ENCODE measurements around the gene GP1BA. TPM values are rescaled to one million over a fixed set of nuclear protein-coding genes. Genes with fewer than 3 reads are reported as not detected.

The GP1BA gene
- total and polyA plus RNA-seq, 2 donors (not counting 1 experiment from before 2014, with no cell fraction given) = 0.06 TPM; not detected in 1

- 98% methylated on average over 8 of the region's 8 CpGs for WGBS (ENCODE audit: insufficient coverage)
- peaks cover 12% of the 10 kb centered on the region for H3K4me1 Mint-ChIP-seq
- CTCF ChIA-PET = interaction anchor here (0.5 to 2.1 kb wide), 4 partner anchors 9 to 50 kb away, joined by 3 to 8 read pairs (median 4); partner anchors contain the start of genes RNF167 and SLC25A11
- Histone ChIP-seq H3K9me3 (ENCODE audit: control extremely low read depth in 1 of 3, control insufficient read depth in 2 of 3, insufficient read depth in 1 of 3, low read length in 2 of 3) (no peaks in the 10 kb centered on the region), H3K27ac (ENCODE audit: low read length in 2 of 2) (no peak overlapping the region), H4K20me1 (ENCODE audit: control insufficient read depth, insufficient read depth, low read length, poor library complexity, severe bottlenecking) (no peaks in the 10 kb centered on the region), H3K4me2 (replicated peaks; ENCODE audit: low read depth, low read length, poor library complexity, severe bottlenecking) (no peak overlapping the region), H3K4me1 (ENCODE audit: control insufficient read depth in 2 of 2, insufficient read depth in 2 of 2, low read length in 2 of 2) (peaks cover 7 to 11% of the 10 kb centered on the region in 2 donors), H3K79me2 (ENCODE audit: control insufficient read depth, insufficient read depth, low read length) (peaks cover 7% of the 10 kb centered on the region), H3K36me3 (replicated peaks in 1 of 2; ENCODE audit: control extremely low read depth in 1 of 2, control insufficient read depth in 1 of 2, extremely low read depth in 1 of 2, insufficient read depth in 2 of 2, low read length in 1 of 2) (peaks cover 0 to 12% of the 10 kb centered on the region in 2 experiments), H3K27me3 (replicated peaks in 1 of 4; ENCODE audit: control extremely low read depth in 1 of 4, control insufficient read depth in 3 of 4, insufficient read depth in 4 of 4, low read length in 3 of 4) (no peaks in the 10 kb centered on the region), H2AFZ (ENCODE audit: insufficient read depth, low read depth, low read length, poor library complexity, severe bottlenecking) (no peak overlapping the region), H3K9ac (ENCODE audit: low read length) (no peak overlapping the region), H3K4me3 (ENCODE audit: control extremely low read depth in 1 of 5, extremely low read depth in 1 of 5, insufficient read depth in 1 of 5, low read depth in 2 of 5, low read length in 4 of 5) (no peak overlapping the region)
- DNase-seq = no peak
- TF ChIP-seq EZH2 (IDR thresholded peaks at IDR 0.05; ENCODE audit: borderline replicate concordance, insufficient read depth, low read depth, low read length, poor library complexity, severe bottlenecking) = no peak
- TF ChIP-seq CTCF (IDR thresholded peaks at IDR 0.05) = no peak
- H3K27me3 Mint-ChIP-seq = no peaks in the 10 kb centered on the region
- POLR2A ChIA-PET = interaction anchor here (0.7 kb wide), 2 partner anchors 134 to 1392 kb away, joined by 3 to 5 read pairs; no protein-coding TSS in a partner anchor
- intact Hi-C loops (cut with micrococcal nuclease) = no loop called here
- no peak overlapping the region for H3K27ac Mint-ChIP-seq
- ATAC-seq (ENCODE audit: low read depth) = no peak
- no peak overlapping the region for H3K4me3 Mint-ChIP-seq
- no peaks in the 10 kb centered on the region for H3K9me3 Mint-ChIP-seq (ENCODE audit: insufficient read depth)
These were observed 23.0 kb downstream of the GP1BA start for GRCh38 chr17:4955091-4955490.

GRCh38 chr17:4956493-4957061 is 24.5 kb downstream of the GP1BA start:
- TF ChIP-seq CTCF (IDR thresholded peaks at IDR 0.05) (no peak), EZH2 (IDR thresholded peaks at IDR 0.05; ENCODE audit: borderline replicate concordance, insufficient read depth, low read depth, low read length, poor library complexity, severe bottlenecking) (no peak)
- intact Hi-C loops (cut with micrococcal nuclease) = no loop called here
- Histone ChIP-seq H3K4me3 (ENCODE audit: control extremely low read depth in 1 of 5, extremely low read depth in 1 of 5, insufficient read depth in 1 of 5, low read depth in 2 of 5, low read length in 4 of 5) (no peak overlapping the region), H3K4me1 (ENCODE audit: control insufficient read depth in 2 of 2, insufficient read depth in 2 of 2, low read length in 2 of 2) (no peaks in the 10 kb centered on the region), H2AFZ (ENCODE audit: insufficient read depth, low read depth, low read length, poor library complexity, severe bottlenecking) (no peak overlapping the region), H3K4me2 (replicated peaks; ENCODE audit: low read depth, low read length, poor library complexity, severe bottlenecking) (no peak overlapping the region), H3K9ac (ENCODE audit: low read length) (no peak overlapping the region), H4K20me1 (ENCODE audit: control insufficient read depth, insufficient read depth, low read length, poor library complexity, severe bottlenecking) (no peaks in the 10 kb centered on the region), H3K9me3 (ENCODE audit: control extremely low read depth in 1 of 3, control insufficient read depth in 2 of 3, insufficient read depth in 1 of 3, low read length in 2 of 3) (no peaks in the 10 kb centered on the region), H3K79me2 (ENCODE audit: control insufficient read depth, insufficient read depth, low read length) (no peaks in the 10 kb centered on the region), H3K27ac (ENCODE audit: low read length in 2 of 2) (no peak overlapping the region), H3K27me3 (replicated peaks in 1 of 4; ENCODE audit: control extremely low read depth in 1 of 4, control insufficient read depth in 3 of 4, insufficient read depth in 4 of 4, low read length in 3 of 4) (no peaks in the 10 kb centered on the region), H3K36me3 (replicated peaks in 1 of 2; ENCODE audit: control extremely low read depth in 1 of 2, control insufficient read depth in 1 of 2, extremely low read depth in 1 of 2, insufficient read depth in 2 of 2, low read length in 1 of 2) (peaks cover 0 to 21% of the 10 kb centered on the region in 2 experiments)
- 100% methylated on average over 6 of the region's 10 CpGs for WGBS (ENCODE audit: insufficient coverage)
- no peaks in the 10 kb centered on the region for H3K9me3 Mint-ChIP-seq (ENCODE audit: insufficient read depth)
- ATAC-seq (ENCODE audit: low read depth) (no peak), DNase-seq (no peak)
- H3K27ac Mint-ChIP-seq = no peak overlapping the region
- no peak overlapping the region for H3K4me3 Mint-ChIP-seq
- no peaks in the 10 kb centered on the region for H3K4me1 Mint-ChIP-seq
- H3K27me3 Mint-ChIP-seq = no peaks in the 10 kb centered on the region
- ChIA-PET POLR2A (interaction anchor here (0.6 to 1.8 kb wide), 3 partner anchors 9 to 47 kb away, joined by 3 to 5 read pairs (median 3); no protein-coding TSS in a partner anchor), CTCF (interaction anchor here (1.8 to 2.9 kb wide), 4 partner anchors 11 to 54 kb away, joined by 5 to 13 read pairs (median 6); partner anchors contain the start of genes CHRNE and SPAG7)

Data from B cell (primary cell).